Renal pelvis (tissue), 4 donors: ENCODE measurements around the gene CNTNAP5. TPM values are rescaled to one million over a fixed set of nuclear protein-coding genes. Genes with fewer than 3 reads are reported as not detected.

Source experiments
- DNase-seq: peaks from one replicate; pipeline ENCODE4 v3.0.0-alpha.2; 2013
- polyA plus RNA-seq, 3 donors: library from polyadenylated mRNA; unstranded; fragments of 120-200 nt; gene quantifications; one replicate each; pipeline ENCODE4 v1.2.1, GENCODE V29; 2013; ENCODE audit not compliant: insufficient read length in 3 of 3

Gene CNTNAP5
- polyA plus RNA-seq, 3 donors, result 0.11 TPM; not detected in 2

GRCh38 chr2:124884315-124884714, 859.2 kb downstream of the CNTNAP5 start:
- DNase-seq, result no peak

GRCh38 chr2:124886216-124886615, 861.1 kb downstream of the CNTNAP5 start:
- DNase-seq, result no peak

GRCh38 chr2:124887466-124887865, 862.4 kb downstream of the CNTNAP5 start:
- no peak for DNase-seq

GRCh38 chr2:124888431-124888830, 863.3 kb downstream of the CNTNAP5 start:
- DNase-seq, result no peak

- DNase-seq, result no peak
Observed at GRCh38 chr2:124894199-124894598, 869.1 kb downstream of the CNTNAP5 start.

- DNase-seq, result no peak
Observed at GRCh38 chr2:124898827-124899226, 873.7 kb downstream of the CNTNAP5 start.

GRCh38 chr2:124908411-124908810, 883.3 kb downstream of the CNTNAP5 start:
- DNase-seq, result no peak

- DNase-seq, result peak; percentile 11
Observed at GRCh38 chr2:124911560-124911959, 886.5 kb downstream of the CNTNAP5 start.

- DNase-seq, result peak; percentile 16
Observed at GRCh38 chr2:124913868-124914267, 888.8 kb downstream of the CNTNAP5 start.

GRCh38 chr2:124915567-124915966, 890.5 kb downstream of the CNTNAP5 start:
- no peak for DNase-seq

GRCh38 chr2:124919296-124919695, 894.2 kb downstream of the CNTNAP5 start:
- DNase-seq, result no peak

- no peak for DNase-seq
Observed at GRCh38 chr2:124920448-124920847, 895.4 kb downstream of the CNTNAP5 start.

- no peak for DNase-seq
Observed at GRCh38 chr2:124921191-124921590, 896.1 kb downstream of the CNTNAP5 start.

GRCh38 chr2:124923097-124923496, 898.0 kb downstream of the CNTNAP5 start:
- no peak for DNase-seq

- no peak for DNase-seq
Observed at GRCh38 chr2:124933883-124934282, 908.8 kb downstream of the CNTNAP5 start.

- DNase-seq, result no peak
Observed at GRCh38 chr2:124953921-124954320, 928.8 kb downstream of the CNTNAP5 start.

- no peak for DNase-seq
Observed at GRCh38 chr2:124959581-124959980, 934.5 kb downstream of the CNTNAP5 start.

- no peak for DNase-seq
Observed at GRCh38 chr2:124961132-124961531, 936.0 kb downstream of the CNTNAP5 start.
